Epithelial cell of prostate (primary cell): ENCODE data around the gene PLCD1.
"Not testable (repeated sequence)": the region's sequence is repeated elsewhere in the genome, so short reads cannot be mapped to it uniquely, and the experiment has no call there.

Source experiments
- DNase-seq: peaks from one replicate; pipeline ENCODE4 v3.0.0-alpha.2; 2011; ENCODE audit warnings: low read depth, low spot score
- H3K27ac ChIP-seq: fragments of 450-650 bp; 2 replicates; pipeline ENCODE4 v1.5.1; 2017; ENCODE audit warnings: mild to moderate bottlenecking

Gene PLCD1

GRCh38 chr3:38029400-38030125 lies at the start of gene PLCD1:
TSS of gene PLCD1 (minus strand) at chr3:38029642. CDS start at chr3:38029539, 103 bp downstream.
- DNase-seq: no peak
- peak within 1 kb of the TSS; percentile 96 for H3K27ac ChIP-seq

DNA sequence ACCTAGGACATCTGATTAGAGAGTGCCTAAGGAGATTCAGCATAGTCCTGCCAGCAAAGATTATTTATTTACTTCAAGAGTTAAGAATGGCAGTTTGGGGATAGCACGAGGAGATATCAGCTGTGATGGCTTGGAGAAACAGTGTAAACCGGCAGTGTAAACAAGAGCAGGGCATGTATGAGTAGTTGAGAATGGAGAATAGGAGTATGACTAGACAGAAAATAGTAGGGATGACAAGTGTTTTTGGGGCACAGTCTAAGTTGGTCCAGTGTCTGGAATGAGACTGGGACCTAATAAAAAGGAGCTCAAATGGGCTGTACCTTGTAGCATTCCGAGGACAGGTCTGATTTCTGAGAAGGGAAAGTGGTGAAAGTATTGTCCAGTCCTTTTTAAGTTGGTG lies 47.6 kb upstream of the PLCD1 start:
- not testable (repeated sequence) for H3K27ac ChIP-seq, DNase-seq

- DNase-seq: no peak
- H3K27ac ChIP-seq: no peak overlapping the region
These were observed 40.6 kb upstream of the PLCD1 start for GRCh38 chr3:38070013-38070412.

DNA sequence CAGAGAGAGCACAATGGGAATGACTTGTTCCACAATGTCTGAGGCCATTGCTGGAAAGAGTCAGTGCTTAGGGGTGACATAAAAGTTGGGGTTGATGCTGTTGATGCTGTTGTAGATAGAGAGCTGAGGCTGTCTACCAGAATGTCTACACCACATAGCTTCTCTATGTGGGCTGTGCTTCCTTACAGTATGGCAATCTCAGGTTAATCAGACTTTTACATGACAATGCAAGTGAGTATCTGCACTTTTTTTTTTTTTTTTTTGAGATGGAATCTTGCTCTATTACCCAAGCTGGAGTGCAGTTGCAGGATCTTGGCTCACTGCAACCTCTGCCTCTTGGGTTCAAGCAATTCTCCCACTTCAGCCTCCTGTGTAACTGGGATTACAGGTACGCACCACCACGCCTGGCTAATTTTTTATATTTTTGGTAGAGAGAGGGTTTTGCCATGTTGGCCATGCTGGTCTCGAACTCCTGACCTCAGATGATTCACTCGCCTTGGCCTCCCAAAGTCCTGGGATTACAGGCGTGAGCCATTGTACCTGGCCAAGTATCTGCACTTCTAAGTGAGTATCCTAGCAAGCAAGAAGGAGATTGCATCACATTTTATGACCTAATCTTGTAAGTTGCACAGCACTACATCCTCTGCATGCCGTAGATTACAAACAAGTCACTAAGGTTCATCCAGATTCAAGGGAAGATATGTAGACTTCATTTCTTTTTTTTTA lies 38.2 kb upstream of the PLCD1 start:
- no peak for DNase-seq
- peak overlapping the region; percentile 51 for H3K27ac ChIP-seq

DNA sequence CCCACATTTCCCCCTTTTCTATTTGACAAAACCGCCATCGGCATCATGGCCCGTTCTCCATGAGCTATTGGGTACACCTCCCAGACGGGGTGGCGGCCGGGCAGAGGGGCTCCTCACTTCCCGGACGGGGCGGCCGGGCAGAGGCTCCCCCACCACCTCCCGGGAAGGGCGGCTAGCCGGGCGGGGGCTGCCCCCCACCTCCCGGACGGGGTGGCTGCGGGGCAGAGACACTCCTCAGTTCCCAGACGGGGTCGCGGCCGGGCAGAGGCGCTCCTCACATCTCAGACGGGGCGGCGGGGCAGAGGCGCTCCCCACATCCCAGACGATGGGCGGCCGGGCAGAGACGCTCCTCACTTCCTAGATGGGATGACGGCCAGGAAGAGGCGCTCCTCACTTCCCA lies 35.0 kb upstream of the PLCD1 start:
- DNase-seq: not testable (repeated sequence)

DNA sequence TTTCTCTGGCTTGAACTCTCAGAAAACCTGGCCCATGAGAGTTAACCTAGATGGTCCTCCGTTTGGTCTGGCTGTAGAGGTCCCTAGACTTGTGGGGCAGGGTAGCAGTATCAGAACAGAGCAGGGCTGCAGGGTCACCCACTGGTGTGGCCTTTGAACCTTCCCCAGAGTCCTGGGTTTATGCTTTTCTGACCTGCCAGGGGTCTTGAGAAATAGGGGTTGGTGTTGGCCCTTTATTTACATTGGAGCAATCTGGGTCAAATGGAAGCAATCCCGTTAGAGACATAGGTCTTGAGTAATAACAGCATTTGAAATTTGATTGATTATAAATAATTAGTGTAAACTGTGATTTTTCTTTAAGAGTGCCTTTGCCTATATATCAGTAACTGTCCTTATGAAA lies 33.4 kb upstream of the PLCD1 start:
- no peak overlapping the region for H3K27ac ChIP-seq

More for the DNA sequence above, 35.0 kb upstream of the PLCD1 start:
- H3K27ac ChIP-seq: not testable (repeated sequence)

DNA sequence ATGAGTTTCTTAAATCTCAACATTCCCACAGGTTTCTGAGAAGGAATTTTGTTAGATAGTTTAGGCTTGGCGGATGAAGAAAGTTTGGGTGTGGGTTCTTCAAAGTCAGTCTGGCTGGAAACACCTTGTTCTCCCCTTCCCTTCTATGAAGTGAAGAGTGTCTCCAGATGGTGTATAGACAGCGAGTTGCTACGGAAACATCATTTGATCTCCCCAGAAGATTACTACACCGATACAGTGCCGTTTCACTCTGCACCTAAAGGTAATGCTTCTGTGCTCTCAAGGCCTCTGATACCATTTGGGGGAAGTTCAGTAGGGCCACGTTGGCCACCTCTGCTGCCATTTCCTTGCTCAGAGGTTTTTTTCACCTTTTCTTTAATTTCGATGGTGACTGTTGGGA lies 30.1 kb upstream of the PLCD1 start:
- no peak for DNase-seq

More for the DNA sequence above, 33.4 kb upstream of the PLCD1 start:
- DNase-seq: no peak

DNA sequence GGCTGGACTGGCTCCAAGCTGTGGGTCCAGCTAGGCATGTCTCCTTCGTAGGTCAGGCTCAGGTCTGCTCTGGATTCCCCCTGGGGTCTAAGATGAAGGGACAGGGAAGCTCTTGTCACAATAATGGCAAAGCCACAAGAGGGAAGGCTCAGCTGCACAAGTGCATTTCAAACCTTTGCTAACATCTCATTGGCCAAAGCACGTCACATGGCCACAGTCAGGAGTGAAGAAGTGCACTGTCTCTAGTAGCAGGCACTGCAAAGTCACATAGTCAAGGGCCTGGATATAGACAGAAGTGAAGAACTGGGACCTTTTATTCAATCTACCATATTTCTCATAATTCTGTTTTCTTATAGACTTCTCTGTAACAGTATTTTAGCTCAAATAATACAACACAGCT lies 29.7 kb upstream of the PLCD1 start:
- no peak overlapping the region for H3K27ac ChIP-seq
- no peak for DNase-seq

More for the DNA sequence above, 30.1 kb upstream of the PLCD1 start:
- no peak overlapping the region for H3K27ac ChIP-seq

DNA sequence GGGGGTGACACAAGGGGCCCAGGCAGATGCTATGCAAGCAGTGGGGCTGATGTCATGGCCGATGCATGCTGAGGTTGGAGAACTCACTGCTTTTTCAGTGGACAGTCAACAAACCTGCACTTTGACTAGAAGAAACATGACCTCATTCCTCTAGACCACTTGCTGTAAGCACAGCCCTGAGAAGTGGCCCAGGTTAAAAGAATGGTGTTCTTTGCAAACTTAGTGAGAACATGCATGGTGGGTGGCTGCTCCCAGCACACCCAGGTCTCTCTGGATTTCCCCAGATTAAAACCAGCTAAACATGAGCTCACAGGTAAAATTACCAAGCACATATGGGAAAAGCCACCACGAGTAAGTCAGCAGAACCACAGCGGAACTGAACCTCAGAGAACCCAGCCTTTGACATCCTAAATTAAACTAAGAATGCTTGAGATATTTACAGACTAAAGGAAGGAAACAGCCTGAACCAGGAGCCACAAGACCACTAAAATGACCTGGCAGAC lies 25.1 kb upstream of the PLCD1 start:
- DNase-seq: no peak

DNA sequence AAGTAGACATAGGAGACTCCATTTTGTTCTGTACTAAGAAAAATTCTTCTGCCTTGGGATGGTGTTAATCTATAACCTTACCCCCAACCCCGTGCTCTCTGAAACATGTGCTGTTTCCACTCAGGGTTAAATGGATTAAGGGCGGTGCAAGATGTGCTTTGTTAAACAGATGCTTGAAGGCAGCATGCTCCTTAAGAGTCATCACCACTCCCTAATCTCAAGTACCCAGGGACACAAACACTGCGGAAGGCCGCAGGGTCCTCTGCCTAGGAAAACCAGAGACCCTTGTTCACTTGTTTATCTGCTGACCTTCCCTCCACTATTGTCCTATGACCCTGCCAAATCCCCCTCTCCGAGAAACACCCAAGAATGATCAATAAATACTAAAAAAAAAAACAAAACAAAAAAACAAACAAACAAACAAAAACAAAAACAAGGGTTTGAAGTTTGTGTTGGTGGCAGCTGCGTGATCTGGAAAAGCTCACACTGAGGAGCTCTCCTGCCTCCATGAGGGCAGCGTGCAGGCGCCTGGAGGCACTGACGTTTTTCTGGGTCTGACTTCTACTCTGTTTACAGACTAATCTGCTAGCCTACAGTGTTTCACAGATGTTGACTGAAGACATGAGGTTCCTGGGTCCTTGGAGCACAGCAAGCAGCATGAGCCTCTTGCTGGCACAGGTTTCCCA lies 24.5 kb upstream of the PLCD1 start:
- not testable (repeated sequence) for DNase-seq, H3K27ac ChIP-seq

More for the DNA sequence above, 25.1 kb upstream of the PLCD1 start:
- H3K27ac ChIP-seq: no peak overlapping the region

DNA sequence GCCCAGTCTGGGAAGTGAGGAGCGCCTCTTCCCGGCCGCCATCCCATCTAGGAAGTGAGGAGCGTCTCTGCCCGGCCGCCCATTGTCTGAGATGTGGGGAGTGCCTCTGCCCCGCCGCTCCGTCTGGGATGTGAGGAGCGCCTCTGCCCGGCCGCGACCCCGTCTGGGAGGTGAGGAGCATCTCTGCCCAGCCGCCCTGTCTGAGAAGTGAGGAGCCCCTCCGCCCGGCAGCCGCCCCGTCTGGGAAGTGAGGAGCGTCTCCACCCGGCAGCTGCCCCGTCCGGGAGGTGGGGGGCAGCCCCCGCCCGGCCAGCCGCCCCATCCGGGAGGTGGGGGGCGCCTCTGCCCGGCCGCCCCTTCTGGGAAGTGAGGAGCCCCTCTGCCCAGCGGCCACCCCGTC lies 23.8 kb upstream of the PLCD1 start:
- H3K27ac ChIP-seq, DNase-seq: not testable (repeated sequence)

DNA sequence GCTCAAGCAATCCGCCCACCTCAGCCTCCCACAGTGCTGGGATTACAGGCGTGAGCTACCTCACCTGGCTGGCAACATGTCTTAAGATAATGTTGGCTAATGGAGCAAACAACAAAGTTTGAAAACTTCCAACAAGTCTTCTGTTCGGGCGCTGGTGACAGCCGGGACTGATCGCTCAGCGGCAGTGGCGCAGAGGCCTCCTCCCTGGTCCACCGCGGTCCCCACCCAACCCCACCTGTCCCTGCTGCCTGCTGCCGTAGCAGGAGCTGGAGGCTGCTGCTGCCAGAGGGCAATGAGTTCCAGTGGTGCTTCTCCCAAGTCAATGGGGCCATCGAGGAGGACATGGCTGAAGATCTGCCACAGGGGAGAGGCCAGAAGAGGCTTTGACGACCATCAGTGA lies 21.7 kb upstream of the PLCD1 start:
- no peak for DNase-seq
- no peak overlapping the region for H3K27ac ChIP-seq

GRCh38 chr3:38049358-38050126 lies 20.1 kb upstream of the PLCD1 start:
- DNase-seq: no peak
- H3K27ac ChIP-seq: no peak overlapping the region

- no peak overlapping the region for H3K27ac ChIP-seq
- DNase-seq: no peak
These were observed 18.5 kb upstream of the PLCD1 start for GRCh38 chr3:38047896-38048295.

- no peak overlapping the region for H3K27ac ChIP-seq
- DNase-seq: no peak
These were observed 17.4 kb upstream of the PLCD1 start for GRCh38 chr3:38046821-38047220.

DNA sequence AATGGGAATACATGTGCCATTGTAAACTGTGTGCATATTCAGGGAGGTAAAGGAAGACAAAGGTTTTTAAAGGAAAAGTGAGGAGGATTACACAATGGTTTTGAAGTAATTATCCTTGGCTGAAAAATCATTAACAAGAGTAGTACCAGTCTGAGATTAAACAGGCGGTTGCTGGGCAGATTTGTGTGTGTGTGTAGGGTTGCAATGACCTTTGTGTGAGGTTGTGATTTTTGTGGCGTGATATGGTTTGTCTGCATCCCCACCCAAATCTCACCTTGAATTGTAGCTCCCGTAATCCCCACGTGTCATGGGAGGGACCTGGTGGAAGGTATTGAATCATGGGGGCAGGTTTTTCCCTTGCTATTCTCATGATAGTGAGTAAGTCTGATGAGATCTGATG lies 16.6 kb upstream of the PLCD1 start:
- no peak for DNase-seq
- no peak overlapping the region for H3K27ac ChIP-seq

DNA sequence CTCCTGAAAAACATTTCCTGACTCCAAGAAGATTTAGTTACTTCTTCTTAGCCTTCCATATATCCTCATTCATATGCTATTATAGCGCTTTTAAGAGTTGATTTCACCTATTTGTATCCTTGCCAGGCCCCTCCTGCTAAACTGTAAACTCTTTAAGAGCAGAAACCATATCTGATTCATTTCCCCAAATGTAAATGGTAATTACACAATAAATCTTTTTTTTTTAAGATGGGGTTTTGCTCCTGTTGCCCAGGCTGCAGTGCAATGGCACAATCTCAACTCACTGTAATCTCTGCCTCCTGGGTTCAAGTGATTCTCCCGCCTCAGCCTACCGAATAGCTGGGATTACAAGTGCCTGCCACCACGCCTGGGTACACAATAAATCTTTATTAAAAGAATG lies 14.0 kb upstream of the PLCD1 start:
- no peak for DNase-seq
- H3K27ac ChIP-seq: no peak overlapping the region

DNA sequence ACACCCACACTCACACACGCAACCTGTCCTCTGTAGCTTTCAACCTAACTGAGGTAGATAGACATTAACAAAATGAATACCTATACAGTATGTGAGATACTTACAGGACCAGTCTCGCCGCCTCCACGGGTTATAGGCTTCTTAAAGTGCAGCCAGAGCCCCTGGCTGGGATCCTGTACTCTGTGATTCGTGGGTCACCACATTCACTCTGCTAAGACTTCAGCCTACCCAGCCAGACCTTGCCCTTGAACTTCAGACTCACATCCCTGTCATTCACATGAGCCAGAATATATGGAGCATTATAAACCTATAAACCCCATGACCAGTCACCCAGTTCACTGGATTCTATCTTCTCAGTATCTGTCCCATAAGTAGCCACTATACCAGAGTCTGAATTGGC lies 11.0 kb upstream of the PLCD1 start:
- peak overlapping the region; percentile 75 for H3K27ac ChIP-seq
- DNase-seq: no peak

- peak overlapping the region; percentile 75 for H3K27ac ChIP-seq
- no peak for DNase-seq
These were observed 10.4 kb upstream of the PLCD1 start for GRCh38 chr3:38039899-38040261.
